OCI-LY3 (cell line): ENCODE data around the gene KIAA1191.

Experiments used
- H2AFZ ChIP-seq: fragments of 200-600, 300-600 bp; shearing (Covaris generic); 2 replicates; pipeline ENCODE4 v1.6.0; 2014; ENCODE audit warnings: antibody characterized with exemption, low read depth, low read length
- H3K27ac ChIP-seq: fragments of 200-600, 300-600 bp; sonication (generic); 2 replicates; pipeline ENCODE4 v1.5.1; 2014; ENCODE audit warnings: mild to moderate bottlenecking, low read length, moderate library complexity, mixed read lengths
- H3K27me3 ChIP-seq: fragments of 200-600, 300-600 bp; sonication (generic); 2 replicates; pipeline ENCODE4 v1.6.1; 2014; ENCODE audit warnings: low read depth, low read length, mixed read lengths
- H3K36me3 ChIP-seq: fragments of 200-600, 300-600 bp; sonication (generic); replicated peaks from 2 replicates; pipeline ENCODE3; 2014; ENCODE audit warnings: low read depth, low read length, mixed read lengths
- H3K4me1 ChIP-seq: fragments of 300-600, 200-600 bp; sonication (generic); 2 replicates; pipeline ENCODE4 v1.6.1; 2014; ENCODE audit warnings: low read length, mixed read lengths
- H3K4me2 ChIP-seq: fragments of 200-600, 300-600 bp; sonication (generic); 2 replicates; pipeline ENCODE4 v1.6.1; 2014; ENCODE audit warnings: low read length, mixed read lengths
- H3K4me3 ChIP-seq: fragments of 300-600, 200-600 bp; sonication (generic); 2 replicates; pipeline ENCODE4 v1.5.1; 2014; ENCODE audit warnings: antibody characterized with exemption, mild to moderate bottlenecking, low read length, moderate library complexity
- H3K79me2 ChIP-seq: fragments of 300-600, 200-600 bp; shearing (Covaris generic); 2 replicates; pipeline ENCODE4 v1.6.1; 2014; ENCODE audit warnings: mild to moderate bottlenecking, low read length, mixed read lengths
- H3K9ac ChIP-seq: fragments of 300-600, 200-600 bp; shearing (Covaris generic); 2 replicates; pipeline ENCODE4 v1.6.0; 2014; ENCODE audit warnings: mild to moderate bottlenecking, low read length, moderate library complexity
- H3K9me3 ChIP-seq: fragments of 200-600, 300-600 bp; shearing (Covaris generic); 2 replicates; pipeline ENCODE4 v1.6.1; 2014; ENCODE audit warnings: low read length, mixed read lengths; ENCODE audit not compliant: insufficient read depth
- H4K20me1 ChIP-seq: fragments of 200-600, 300-600 bp; sonication (generic); 2 replicates; pipeline ENCODE4 v1.6.1; 2016; ENCODE audit warnings: low read length, mixed read lengths; ENCODE audit not compliant: insufficient read depth
- EZH2phosphoT487 ChIP-seq: fragments of 200-600 bp; shearing (Covaris generic); IDR thresholded peaks from 2 replicates; pipeline ENCODE4 v1.6.1; 2018; ENCODE audit warnings: antibody characterized with exemption, mixed run types, low read depth
- TF ChIP-seq, protein P1 (sequence below): fragments of 200-600, 300-600 bp; sonication (generic); IDR thresholded peaks from 2 replicates; pipeline ENCODE4 v1.5.1; 2014; ENCODE audit warnings: antibody characterized with exemption, low read length, low read depth

KIAA1191 gene

GRCh38 chr5:176381979-176382378 lies 20.4 kb upstream of the KIAA1191 start:
- peaks cover 25% of the 10 kb centered on the region for H3K79me2 ChIP-seq
- H3K9ac ChIP-seq = no peak overlapping the region
- H3K4me1 ChIP-seq = peaks cover 16% of the 10 kb centered on the region
- H3K9me3 ChIP-seq = no peaks in the 10 kb centered on the region
- no peak for TF ChIP-seq EZH2phosphoT487
- TF ChIP-seq, protein P1, sequence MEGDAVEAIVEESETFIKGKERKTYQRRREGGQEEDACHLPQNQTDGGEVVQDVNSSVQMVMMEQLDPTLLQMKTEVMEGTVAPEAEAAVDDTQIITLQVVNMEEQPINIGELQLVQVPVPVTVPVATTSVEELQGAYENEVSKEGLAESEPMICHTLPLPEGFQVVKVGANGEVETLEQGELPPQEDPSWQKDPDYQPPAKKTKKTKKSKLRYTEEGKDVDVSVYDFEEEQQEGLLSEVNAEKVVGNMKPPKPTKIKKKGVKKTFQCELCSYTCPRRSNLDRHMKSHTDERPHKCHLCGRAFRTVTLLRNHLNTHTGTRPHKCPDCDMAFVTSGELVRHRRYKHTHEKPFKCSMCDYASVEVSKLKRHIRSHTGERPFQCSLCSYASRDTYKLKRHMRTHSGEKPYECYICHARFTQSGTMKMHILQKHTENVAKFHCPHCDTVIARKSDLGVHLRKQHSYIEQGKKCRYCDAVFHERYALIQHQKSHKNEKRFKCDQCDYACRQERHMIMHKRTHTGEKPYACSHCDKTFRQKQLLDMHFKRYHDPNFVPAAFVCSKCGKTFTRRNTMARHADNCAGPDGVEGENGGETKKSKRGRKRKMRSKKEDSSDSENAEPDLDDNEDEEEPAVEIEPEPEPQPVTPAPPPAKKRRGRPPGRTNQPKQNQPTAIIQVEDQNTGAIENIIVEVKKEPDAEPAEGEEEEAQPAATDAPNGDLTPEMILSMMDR = no peak
- no peaks in the 10 kb centered on the region for H4K20me1 ChIP-seq
- no peaks in the 10 kb centered on the region for H3K27me3 ChIP-seq
- H2AFZ ChIP-seq = no peak overlapping the region
- H3K4me2 ChIP-seq = no peak overlapping the region
- H3K36me3 ChIP-seq = peaks cover 62% of the 10 kb centered on the region
- H3K4me3 ChIP-seq = no peak overlapping the region
- H3K27ac ChIP-seq = no peak overlapping the region

- Histone ChIP-seq H3K4me3 (no peak overlapping the region), H4K20me1 (no peaks in the 10 kb centered on the region), H2AFZ (no peak overlapping the region), H3K9me3 (no peaks in the 10 kb centered on the region), H3K79me2 (peaks cover 19% of the 10 kb centered on the region), H3K27ac (no peak overlapping the region), H3K36me3 (peaks cover 58% of the 10 kb centered on the region), H3K9ac (no peak overlapping the region), H3K27me3 (no peaks in the 10 kb centered on the region), H3K4me1 (peaks cover 10% of the 10 kb centered on the region), H3K4me2 (no peak overlapping the region)
- TF ChIP-seq, protein P1 = no peak
- TF ChIP-seq EZH2phosphoT487 = no peak
Measured at GRCh38 chr5:176381423-176381822, 19.9 kb upstream of the KIAA1191 start.

GRCh38 chr5:176379881-176380280 lies 18.3 kb upstream of the KIAA1191 start:
- 0 out of 2 replicates have a peak overlapping the region, but pooled peaks have one; percentile 14 for H3K4me2 ChIP-seq
- no peak overlapping the region for H3K4me3 ChIP-seq
- H2AFZ ChIP-seq = no peak overlapping the region
- H3K36me3 ChIP-seq = peaks cover 46% of the 10 kb centered on the region
- H3K79me2 ChIP-seq = peaks cover 4% of the 10 kb centered on the region
- H3K9ac ChIP-seq = no peak overlapping the region
- H3K9me3 ChIP-seq = no peaks in the 10 kb centered on the region
- peak overlapping the region; percentile 43 for H3K27ac ChIP-seq
- peaks cover 10% of the 10 kb centered on the region for H3K4me1 ChIP-seq
- no peaks in the 10 kb centered on the region for H4K20me1 ChIP-seq
- TF ChIP-seq, protein P1 = no peak
- TF ChIP-seq EZH2phosphoT487 = no peak
- no peaks in the 10 kb centered on the region for H3K27me3 ChIP-seq

GRCh38 chr5:176373100-176373818 lies 11.7 kb upstream of the KIAA1191 start:
- peaks cover 8% of the 10 kb centered on the region for H3K36me3 ChIP-seq
- TF ChIP-seq, protein P1 = no peak
- no peak for TF ChIP-seq EZH2phosphoT487

More at GRCh38 chr5:176373100-176373818, 11.7 kb upstream of the KIAA1191 start:
- Histone ChIP-seq H3K79me2 (no peaks in the 10 kb centered on the region), H3K4me1 (peaks cover 9% of the 10 kb centered on the region), H3K4me3 (no peak overlapping the region), H3K27me3 (no peaks in the 10 kb centered on the region), H4K20me1 (no peaks in the 10 kb centered on the region), H3K27ac (peak overlapping the region; percentile 21; the same call in 1 of the 2 replicates), H2AFZ (peak overlapping the region; percentile 6; the same call in 1 of the 2 replicates), H3K9ac (no peak overlapping the region), H3K4me2 (peak overlapping the region; percentile 43), H3K9me3 (no peaks in the 10 kb centered on the region)
